HG03520 (cell line): ENCODE results near the gene KCNQ2.

Source experiments
- ATAC-seq: cut with Tn5 transposase; IDR thresholded peaks from one replicate; pipeline ENCODE4 v1.9.1; 2021; ENCODE audit warnings: mild to moderate bottlenecking, moderate library complexity; ENCODE audit not compliant: unreplicated experiment

The KCNQ2 gene

GRCh38 chr20:63406617-63407245 is 65.7 kb downstream of the KCNQ2 start:
- no peak for ATAC-seq

- no peak for ATAC-seq
These were observed 66.4 kb downstream of the KCNQ2 start for GRCh38 chr20:63406011-63406410.

DNA sequence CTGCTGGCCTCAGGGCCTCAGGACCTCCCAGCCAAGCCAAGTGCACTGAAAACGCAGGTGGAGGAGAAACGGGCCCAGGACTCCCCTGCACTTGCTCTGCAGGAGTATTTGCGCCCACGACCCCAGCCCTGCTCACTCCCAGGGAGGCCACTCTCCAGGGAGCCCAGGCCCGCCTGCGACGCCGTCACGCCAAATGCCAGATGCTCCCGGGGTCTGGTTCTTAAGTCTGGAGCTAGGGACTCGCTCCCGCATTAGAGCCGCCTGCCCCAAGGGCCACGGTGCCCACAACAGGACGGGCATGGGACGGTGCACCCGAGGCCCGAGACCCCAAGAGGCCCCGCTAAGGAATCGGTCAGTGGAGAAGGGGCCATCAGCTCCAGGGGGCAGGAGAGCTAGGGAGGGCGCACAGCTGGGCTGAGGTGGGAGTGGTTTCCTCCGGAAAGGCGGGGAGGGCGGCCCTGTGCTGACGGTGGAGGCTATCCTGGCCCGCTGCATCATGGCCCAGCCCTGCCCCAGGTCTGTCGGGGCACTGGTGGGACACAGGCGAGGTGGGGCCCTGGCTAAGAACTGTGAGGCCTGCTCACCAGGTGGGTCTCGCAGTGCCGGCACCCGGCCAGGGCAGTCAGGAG is 67.2 kb downstream of the KCNQ2 start:
- no peak for ATAC-seq

- ATAC-seq, result no peak
These were observed 68.0 kb downstream of the KCNQ2 start for GRCh38 chr20:63404129-63405085.

DNA sequence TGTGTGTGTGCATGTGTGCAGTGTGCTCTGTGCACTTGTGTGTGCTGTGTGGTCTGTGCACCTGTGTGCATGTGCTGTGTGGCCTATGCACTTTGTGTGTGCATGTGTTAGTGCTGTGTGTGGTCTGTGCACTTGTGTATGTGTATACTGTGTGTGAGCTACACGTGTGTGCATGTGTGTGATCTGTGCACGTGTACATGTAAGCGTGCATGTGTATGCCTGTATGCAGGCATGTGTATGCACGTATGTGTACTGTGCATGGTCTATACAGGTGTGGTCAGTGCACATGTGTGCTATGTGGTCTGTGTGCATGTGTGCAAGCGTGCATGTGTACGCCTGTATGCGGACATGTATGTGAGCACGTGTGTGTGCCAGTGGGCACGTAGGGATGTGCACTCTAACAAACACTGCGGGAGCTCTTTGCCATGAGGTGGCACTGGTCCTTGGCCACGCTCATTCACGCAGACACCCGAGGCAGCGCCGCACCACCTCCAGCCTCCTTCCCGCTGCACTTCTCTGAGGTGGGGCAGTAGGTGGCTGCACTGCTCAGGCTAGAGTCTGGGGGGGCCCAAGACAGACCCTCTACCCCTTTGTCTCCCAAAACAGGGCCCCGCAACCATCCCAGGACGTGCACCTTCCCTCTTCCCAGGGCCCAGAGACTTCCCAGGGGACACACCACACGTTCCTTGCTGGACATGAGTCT is 68.9 kb downstream of the KCNQ2 start:
- no peak for ATAC-seq

DNA sequence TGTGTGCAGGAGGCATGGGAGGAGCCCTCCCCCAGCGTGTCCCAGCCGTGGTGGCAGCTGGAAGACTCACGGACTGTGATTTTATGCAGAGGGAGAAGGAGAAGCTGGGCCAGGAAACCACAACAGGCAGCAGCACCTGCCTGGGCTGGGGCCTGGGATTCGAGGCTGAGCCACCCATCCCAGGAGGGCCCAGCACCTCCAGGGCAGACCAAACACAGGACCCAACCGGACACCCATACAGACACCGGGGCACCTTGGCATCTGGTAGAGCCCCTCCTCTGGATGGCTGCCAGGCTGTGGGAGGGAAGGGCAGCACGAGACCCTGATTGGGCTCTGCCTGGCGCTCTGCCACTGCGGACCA is 69.6 kb downstream of the KCNQ2 start:
- no peak for ATAC-seq

- no peak for ATAC-seq
These were observed 70.1 kb downstream of the KCNQ2 start for GRCh38 chr20:63402181-63402859.

GRCh38 chr20:63401384-63402110 is 70.9 kb downstream of the KCNQ2 start:
- no peak for ATAC-seq

DNA sequence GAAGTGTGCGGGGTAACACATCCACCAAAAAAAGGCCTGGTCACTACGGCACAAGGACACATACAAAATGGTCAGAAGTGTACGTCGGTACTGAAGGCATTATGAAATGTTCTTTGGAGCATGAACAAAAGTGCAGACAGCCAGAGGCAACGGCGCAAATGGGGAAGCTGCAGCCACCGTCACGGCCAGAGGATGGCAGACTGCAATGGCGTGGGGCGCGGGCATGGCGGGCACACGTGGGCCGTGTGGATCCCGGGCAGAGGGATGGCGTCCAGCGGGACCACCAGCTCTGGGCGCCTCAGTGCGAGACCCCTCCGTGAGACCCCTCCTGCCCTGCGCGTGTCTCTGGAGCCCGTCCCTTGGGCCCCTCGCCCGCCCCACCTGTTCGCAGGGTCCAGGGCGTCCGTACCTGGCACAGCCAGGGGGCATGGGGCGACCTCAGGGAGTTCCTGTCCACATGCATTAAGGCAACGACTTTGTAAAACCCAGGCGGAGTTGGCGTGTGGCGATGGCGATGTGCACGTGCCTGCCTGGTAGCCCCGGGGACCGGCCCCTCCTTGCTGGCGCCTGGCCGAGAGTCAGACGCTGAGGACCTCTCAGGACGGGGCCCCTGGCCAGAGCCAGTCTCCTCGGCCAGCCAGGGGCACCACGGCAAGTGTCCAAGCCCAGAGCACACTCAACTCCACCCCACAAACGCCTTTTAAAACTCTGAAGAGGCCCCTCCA is 71.8 kb downstream of the KCNQ2 start:
- no peak for ATAC-seq

- ATAC-seq, result no peak
These were observed 72.7 kb downstream of the KCNQ2 start for GRCh38 chr20:63399596-63400375.

DNA sequence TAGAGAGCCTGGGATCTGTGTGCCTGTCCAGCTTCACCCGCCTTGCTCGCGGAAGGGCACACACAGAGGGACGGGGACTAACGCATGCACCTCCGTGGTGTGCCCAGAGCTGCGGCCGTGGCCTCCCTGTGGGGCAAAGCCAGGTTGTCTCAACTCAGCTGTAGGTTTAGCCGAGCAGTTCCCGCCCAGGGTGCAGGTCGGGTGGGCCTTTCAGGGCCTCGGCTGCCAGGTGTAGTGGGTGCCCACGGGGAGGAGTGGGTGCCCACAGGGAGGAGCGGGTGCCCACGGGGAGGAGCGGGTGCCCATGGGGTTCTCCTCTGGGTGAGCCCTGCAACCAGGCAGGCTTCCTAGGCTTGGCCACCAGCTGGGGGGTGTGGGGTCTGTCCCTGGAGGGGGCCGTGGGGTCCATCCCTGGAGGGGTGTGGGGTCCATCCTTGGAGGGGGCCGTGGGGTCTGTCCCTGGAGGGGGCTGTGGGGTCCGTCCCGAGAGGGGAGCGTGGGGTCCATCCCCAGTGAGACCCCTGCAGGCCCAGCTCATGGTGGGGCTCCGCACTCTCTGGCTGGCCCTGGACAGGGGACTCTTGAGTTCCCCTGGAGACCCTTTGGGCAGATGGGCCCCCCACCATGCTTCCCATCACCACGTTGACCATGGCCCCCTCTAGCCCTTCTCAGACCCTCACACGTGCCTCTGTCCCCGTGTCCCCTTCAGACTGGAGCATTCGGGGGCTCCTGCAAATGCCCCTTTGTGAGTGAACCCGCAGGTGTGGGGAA is 73.5 kb downstream of the KCNQ2 start:
- ATAC-seq, result no peak

GRCh38 chr20:63397946-63398450 is 74.5 kb downstream of the KCNQ2 start:
- ATAC-seq, result no peak

DNA sequence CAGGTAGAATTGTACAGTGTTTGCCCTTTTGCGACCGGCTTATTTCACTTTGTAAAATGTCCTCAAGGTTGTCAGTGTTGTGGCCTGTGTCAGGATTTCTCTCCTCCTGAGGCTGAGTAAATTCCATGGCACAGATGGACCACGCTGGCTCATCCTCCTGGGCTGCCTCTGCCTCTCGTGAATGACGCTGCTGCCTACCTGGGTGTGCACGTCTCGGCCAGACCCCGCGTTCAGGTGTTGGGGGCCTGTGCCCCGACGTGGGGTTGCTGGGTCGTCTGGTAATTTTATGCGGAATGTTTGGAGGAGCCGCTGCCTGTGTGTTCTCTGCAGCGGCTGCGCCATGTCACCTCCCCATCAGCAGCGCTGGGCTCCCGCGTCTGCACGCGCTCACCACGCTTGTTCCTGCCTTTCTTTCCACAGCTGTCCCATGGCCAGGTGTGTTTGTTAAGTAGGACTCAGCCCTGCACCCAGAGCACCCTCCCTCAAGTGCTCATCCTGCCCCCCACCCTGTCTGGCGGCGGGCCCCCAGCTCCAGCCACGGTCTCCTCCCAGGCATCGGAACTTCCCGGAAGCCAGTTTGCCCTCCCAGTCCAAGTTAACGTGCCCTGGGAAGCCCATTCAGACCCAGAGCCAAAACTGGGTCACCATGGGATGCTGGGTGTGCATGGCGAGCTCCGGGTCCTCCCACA is 75.2 kb downstream of the KCNQ2 start:
- ATAC-seq, result no peak

- ATAC-seq, result no peak
These were observed 76.2 kb downstream of the KCNQ2 start for GRCh38 chr20:63396300-63396699.

DNA sequence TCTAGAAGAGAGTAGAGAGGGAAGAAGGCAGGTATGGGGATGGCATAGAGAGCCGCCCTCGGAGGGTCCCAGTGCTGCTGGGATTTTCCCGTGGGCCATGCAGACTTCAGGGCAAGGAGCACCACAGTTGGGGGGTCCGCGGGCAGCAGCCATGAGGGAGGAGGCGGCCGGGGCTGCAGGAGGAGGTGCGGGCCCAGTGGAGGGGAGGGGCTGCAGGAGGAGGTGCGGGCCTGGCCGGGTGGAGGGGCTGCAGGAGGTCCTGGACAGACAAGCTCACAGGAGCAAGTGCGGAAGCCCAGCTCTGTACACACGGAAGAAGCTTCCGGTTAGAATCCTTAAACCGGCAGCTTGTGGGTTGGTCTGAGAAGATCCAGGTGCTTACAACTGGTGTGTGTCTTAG is 76.7 kb downstream of the KCNQ2 start:
- no peak for ATAC-seq

- no peak for ATAC-seq
These were observed 77.5 kb downstream of the KCNQ2 start for GRCh38 chr20:63394920-63395455.
